ENCODE results near the gene WDR88.

The WDR88 gene

GRCh38 chr19:33132021-33132420 lies at the start of gene WDR88:
Gene WDR88, plus strand, starts transcription at chr19:33132114. Its CDS starts 56 bp downstream, at chr19:33132170.
- H3K9me3 ChIP-seq (ENCODE audit: control insufficient read depth in 1 of 2, low read length in 2 of 2), result no peaks in the 10 kb centered on the region
- H3K4me3 ChIP-seq (ENCODE audit: low read depth in 1 of 2, low read length in 2 of 2), result no peak within 1 kb of the TSS
- H3K9ac ChIP-seq (ENCODE audit: low read depth in 1 of 2, low read length in 2 of 2), result no peak within 1 kb of the TSS
- no peaks in the 10 kb centered on the region for H3K27me3 ChIP-seq (ENCODE audit: control insufficient read depth in 1 of 2, insufficient read depth in 2 of 2, low read length in 2 of 2)
- H3K4me1 ChIP-seq (ENCODE audit: control insufficient read depth in 1 of 2, insufficient read depth in 2 of 2, low read length in 2 of 2), result no peaks in the 10 kb centered on the region
- H3K36me3 ChIP-seq (ENCODE audit: control insufficient read depth in 1 of 2, insufficient read depth in 2 of 2, low read length in 2 of 2), result peaks cover 0 to 25% of the 10 kb centered on the region in 2 donors
- H3K27ac ChIP-seq (ENCODE audit: low read depth, low read length), result no peak within 1 kb of the TSS

- Histone ChIP-seq H3K27me3 (ENCODE audit: control insufficient read depth in 1 of 2, insufficient read depth in 2 of 2, low read length in 2 of 2) (no peaks in the 10 kb centered on the region), H3K36me3 (ENCODE audit: control insufficient read depth in 1 of 2, insufficient read depth in 2 of 2, low read length in 2 of 2) (peaks cover 0 to 26% of the 10 kb centered on the region in 2 donors), H3K9ac (ENCODE audit: low read depth in 1 of 2, low read length in 2 of 2) (no peak overlapping the region), H3K9me3 (ENCODE audit: control insufficient read depth in 1 of 2, low read length in 2 of 2) (no peaks in the 10 kb centered on the region), H3K4me3 (ENCODE audit: low read depth in 1 of 2, low read length in 2 of 2) (peak overlapping the region in 1 of 2 donors; percentile 18), H3K4me1 (ENCODE audit: control insufficient read depth in 1 of 2, insufficient read depth in 2 of 2, low read length in 2 of 2) (peaks cover 28 to 32% of the 10 kb centered on the region in 2 donors), H3K27ac (ENCODE audit: low read depth, low read length) (no peak overlapping the region)
These were observed 46.3 kb upstream of the WDR88 start for GRCh38 chr19:33085570-33086128.

- Histone ChIP-seq H3K27me3 (ENCODE audit: control insufficient read depth in 1 of 2, insufficient read depth in 2 of 2, low read length in 2 of 2) (no peaks in the 10 kb centered on the region), H3K9me3 (ENCODE audit: control insufficient read depth in 1 of 2, low read length in 2 of 2) (no peaks in the 10 kb centered on the region), H3K9ac (ENCODE audit: low read depth in 1 of 2, low read length in 2 of 2) (no peak overlapping the region), H3K4me1 (ENCODE audit: control insufficient read depth in 1 of 2, insufficient read depth in 2 of 2, low read length in 2 of 2) (peaks cover 23 to 25% of the 10 kb centered on the region in 2 donors), H3K36me3 (ENCODE audit: control insufficient read depth in 1 of 2, insufficient read depth in 2 of 2, low read length in 2 of 2) (peaks cover 0 to 37% of the 10 kb centered on the region in 2 donors), H3K4me3 (ENCODE audit: low read depth in 1 of 2, low read length in 2 of 2) (no peak overlapping the region), H3K27ac (ENCODE audit: low read depth, low read length) (no peak overlapping the region)
These were observed 45.0 kb upstream of the WDR88 start for GRCh38 chr19:33086955-33087354.

GRCh38 chr19:33089010-33089409 lies 42.9 kb upstream of the WDR88 start:
- Histone ChIP-seq H3K4me3 (ENCODE audit: low read depth in 1 of 2, low read length in 2 of 2) (no peak overlapping the region), H3K36me3 (ENCODE audit: control insufficient read depth in 1 of 2, insufficient read depth in 2 of 2, low read length in 2 of 2) (peaks cover 0 to 55% of the 10 kb centered on the region in 2 donors), H3K9me3 (ENCODE audit: control insufficient read depth in 1 of 2, low read length in 2 of 2) (no peaks in the 10 kb centered on the region), H3K9ac (ENCODE audit: low read depth in 1 of 2, low read length in 2 of 2) (no peak overlapping the region), H3K27me3 (ENCODE audit: control insufficient read depth in 1 of 2, insufficient read depth in 2 of 2, low read length in 2 of 2) (no peaks in the 10 kb centered on the region), H3K4me1 (ENCODE audit: control insufficient read depth in 1 of 2, insufficient read depth in 2 of 2, low read length in 2 of 2) (peaks cover 19 to 26% of the 10 kb centered on the region in 2 donors), H3K27ac (ENCODE audit: low read depth, low read length) (no peak overlapping the region)

GRCh38 chr19:33090179-33090578 lies 41.7 kb upstream of the WDR88 start:
- H3K4me1 ChIP-seq (ENCODE audit: control insufficient read depth in 1 of 2, insufficient read depth in 2 of 2, low read length in 2 of 2), result peaks cover 11 to 29% of the 10 kb centered on the region in 2 donors
- H3K27ac ChIP-seq (ENCODE audit: low read depth, low read length), result no peak overlapping the region
- no peak overlapping the region for H3K4me3 ChIP-seq (ENCODE audit: low read depth in 1 of 2, low read length in 2 of 2)
- no peak overlapping the region for H3K9ac ChIP-seq (ENCODE audit: low read depth in 1 of 2, low read length in 2 of 2)
- no peaks in the 10 kb centered on the region for H3K27me3 ChIP-seq (ENCODE audit: control insufficient read depth in 1 of 2, insufficient read depth in 2 of 2, low read length in 2 of 2)
- H3K36me3 ChIP-seq (ENCODE audit: control insufficient read depth in 1 of 2, insufficient read depth in 2 of 2, low read length in 2 of 2), result peaks cover 3 to 65% of the 10 kb centered on the region in 2 donors
- H3K9me3 ChIP-seq (ENCODE audit: control insufficient read depth in 1 of 2, low read length in 2 of 2), result no peaks in the 10 kb centered on the region

GRCh38 chr19:33093420-33094210 lies 38.3 kb upstream of the WDR88 start:
- Histone ChIP-seq H3K9ac (ENCODE audit: low read depth in 1 of 2, low read length in 2 of 2) (no peak overlapping the region), H3K36me3 (ENCODE audit: control insufficient read depth in 1 of 2, insufficient read depth in 2 of 2, low read length in 2 of 2) (peaks cover 22 to 80% of the 10 kb centered on the region in 2 donors), H3K4me1 (ENCODE audit: control insufficient read depth in 1 of 2, insufficient read depth in 2 of 2, low read length in 2 of 2) (peaks cover 0 to 18% of the 10 kb centered on the region in 2 donors), H3K9me3 (ENCODE audit: control insufficient read depth in 1 of 2, low read length in 2 of 2) (no peaks in the 10 kb centered on the region), H3K27me3 (ENCODE audit: control insufficient read depth in 1 of 2, insufficient read depth in 2 of 2, low read length in 2 of 2) (no peaks in the 10 kb centered on the region), H3K27ac (ENCODE audit: low read depth, low read length) (no peak overlapping the region), H3K4me3 (ENCODE audit: low read depth in 1 of 2, low read length in 2 of 2) (no peak overlapping the region)

- Histone ChIP-seq H3K27me3 (ENCODE audit: control insufficient read depth in 1 of 2, insufficient read depth in 2 of 2, low read length in 2 of 2) (no peaks in the 10 kb centered on the region), H3K27ac (ENCODE audit: low read depth, low read length) (no peak overlapping the region), H3K4me1 (ENCODE audit: control insufficient read depth in 1 of 2, insufficient read depth in 2 of 2, low read length in 2 of 2) (peaks cover 0 to 18% of the 10 kb centered on the region in 2 donors), H3K4me3 (ENCODE audit: low read depth in 1 of 2, low read length in 2 of 2) (no peak overlapping the region), H3K9me3 (ENCODE audit: control insufficient read depth in 1 of 2, low read length in 2 of 2) (no peaks in the 10 kb centered on the region), H3K36me3 (ENCODE audit: control insufficient read depth in 1 of 2, insufficient read depth in 2 of 2, low read length in 2 of 2) (peaks cover 24 to 76% of the 10 kb centered on the region in 2 donors), H3K9ac (ENCODE audit: low read depth in 1 of 2, low read length in 2 of 2) (no peak overlapping the region)
These were observed 37.4 kb upstream of the WDR88 start for GRCh38 chr19:33094436-33095067.

GRCh38 chr19:33096005-33096404 lies 35.9 kb upstream of the WDR88 start:
- Histone ChIP-seq H3K9ac (ENCODE audit: low read depth in 1 of 2, low read length in 2 of 2) (no peak overlapping the region), H3K4me1 (ENCODE audit: control insufficient read depth in 1 of 2, insufficient read depth in 2 of 2, low read length in 2 of 2) (peaks cover 0 to 22% of the 10 kb centered on the region in 2 donors), H3K27ac (ENCODE audit: low read depth, low read length) (no peak overlapping the region), H3K9me3 (ENCODE audit: control insufficient read depth in 1 of 2, low read length in 2 of 2) (no peaks in the 10 kb centered on the region), H3K4me3 (ENCODE audit: low read depth in 1 of 2, low read length in 2 of 2) (no peak overlapping the region), H3K36me3 (ENCODE audit: control insufficient read depth in 1 of 2, insufficient read depth in 2 of 2, low read length in 2 of 2) (peaks cover 24 to 70% of the 10 kb centered on the region in 2 donors), H3K27me3 (ENCODE audit: control insufficient read depth in 1 of 2, insufficient read depth in 2 of 2, low read length in 2 of 2) (no peaks in the 10 kb centered on the region)

- Histone ChIP-seq H3K27me3 (ENCODE audit: control insufficient read depth in 1 of 2, insufficient read depth in 2 of 2, low read length in 2 of 2) (no peaks in the 10 kb centered on the region), H3K4me1 (ENCODE audit: control insufficient read depth in 1 of 2, insufficient read depth in 2 of 2, low read length in 2 of 2) (peaks cover 0 to 23% of the 10 kb centered on the region in 2 donors), H3K9me3 (ENCODE audit: control insufficient read depth in 1 of 2, low read length in 2 of 2) (no peaks in the 10 kb centered on the region), H3K27ac (ENCODE audit: low read depth, low read length) (no peak overlapping the region), H3K36me3 (ENCODE audit: control insufficient read depth in 1 of 2, insufficient read depth in 2 of 2, low read length in 2 of 2) (peaks cover 30 to 69% of the 10 kb centered on the region in 2 donors), H3K4me3 (ENCODE audit: low read depth in 1 of 2, low read length in 2 of 2) (no peak overlapping the region), H3K9ac (ENCODE audit: low read depth in 1 of 2, low read length in 2 of 2) (no peak overlapping the region)
These were observed 33.8 kb upstream of the WDR88 start for GRCh38 chr19:33098055-33098534.
